Mucosa of gallbladder (tissue), 1 donor: Measurements from ENCODE around the gene CARMIL3. TPM values are rescaled to one million over a fixed set of nuclear protein-coding genes. Genes with fewer than 3 reads are reported as not detected.
"Not testable (repeated sequence)": the region's sequence is repeated elsewhere in the genome, so short reads cannot be mapped to it uniquely, and the experiment has no call there.

Experiments used
- DNase-seq: peaks from one replicate; pipeline ENCODE4 v3.0.0-alpha.2; 2020; ENCODE audit warnings: low spot score
- total RNA-seq: library from RNA; stranded (reverse); gene quantifications from one replicate; pipeline ENCODE4 v1.2.1, GENCODE V29; 2021
- donor health status: DM: no; HTN: no; CAD: no.

CARMIL3 gene, protein sequence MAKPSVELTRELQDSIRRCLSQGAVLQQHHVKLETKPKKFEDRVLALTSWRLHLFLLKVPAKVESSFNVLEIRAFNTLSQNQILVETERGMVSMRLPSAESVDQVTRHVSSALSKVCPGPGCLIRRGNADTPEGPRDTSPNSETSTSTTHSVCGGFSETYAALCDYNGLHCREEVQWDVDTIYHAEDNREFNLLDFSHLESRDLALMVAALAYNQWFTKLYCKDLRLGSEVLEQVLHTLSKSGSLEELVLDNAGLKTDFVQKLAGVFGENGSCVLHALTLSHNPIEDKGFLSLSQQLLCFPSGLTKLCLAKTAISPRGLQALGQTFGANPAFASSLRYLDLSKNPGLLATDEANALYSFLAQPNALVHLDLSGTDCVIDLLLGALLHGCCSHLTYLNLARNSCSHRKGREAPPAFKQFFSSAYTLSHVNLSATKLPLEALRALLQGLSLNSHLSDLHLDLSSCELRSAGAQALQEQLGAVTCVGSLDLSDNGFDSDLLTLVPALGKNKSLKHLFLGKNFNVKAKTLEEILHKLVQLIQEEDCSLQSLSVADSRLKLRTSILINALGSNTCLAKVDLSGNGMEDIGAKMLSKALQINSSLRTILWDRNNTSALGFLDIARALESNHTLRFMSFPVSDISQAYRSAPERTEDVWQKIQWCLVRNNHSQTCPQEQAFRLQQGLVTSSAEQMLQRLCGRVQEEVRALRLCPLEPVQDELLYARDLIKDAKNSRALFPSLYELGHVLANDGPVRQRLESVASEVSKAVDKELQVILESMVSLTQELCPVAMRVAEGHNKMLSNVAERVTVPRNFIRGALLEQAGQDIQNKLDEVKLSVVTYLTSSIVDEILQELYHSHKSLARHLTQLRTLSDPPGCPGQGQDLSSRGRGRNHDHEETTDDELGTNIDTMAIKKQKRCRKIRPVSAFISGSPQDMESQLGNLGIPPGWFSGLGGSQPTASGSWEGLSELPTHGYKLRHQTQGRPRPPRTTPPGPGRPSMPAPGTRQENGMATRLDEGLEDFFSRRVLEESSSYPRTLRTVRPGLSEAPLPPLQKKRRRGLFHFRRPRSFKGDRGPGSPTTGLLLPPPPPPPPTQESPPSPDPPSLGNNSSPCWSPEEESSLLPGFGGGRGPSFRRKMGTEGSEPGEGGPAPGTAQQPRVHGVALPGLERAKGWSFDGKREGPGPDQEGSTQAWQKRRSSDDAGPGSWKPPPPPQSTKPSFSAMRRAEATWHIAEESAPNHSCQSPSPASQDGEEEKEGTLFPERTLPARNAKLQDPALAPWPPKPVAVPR (N-terminal part only)
- 1.6 TPM for total RNA-seq

DNA sequence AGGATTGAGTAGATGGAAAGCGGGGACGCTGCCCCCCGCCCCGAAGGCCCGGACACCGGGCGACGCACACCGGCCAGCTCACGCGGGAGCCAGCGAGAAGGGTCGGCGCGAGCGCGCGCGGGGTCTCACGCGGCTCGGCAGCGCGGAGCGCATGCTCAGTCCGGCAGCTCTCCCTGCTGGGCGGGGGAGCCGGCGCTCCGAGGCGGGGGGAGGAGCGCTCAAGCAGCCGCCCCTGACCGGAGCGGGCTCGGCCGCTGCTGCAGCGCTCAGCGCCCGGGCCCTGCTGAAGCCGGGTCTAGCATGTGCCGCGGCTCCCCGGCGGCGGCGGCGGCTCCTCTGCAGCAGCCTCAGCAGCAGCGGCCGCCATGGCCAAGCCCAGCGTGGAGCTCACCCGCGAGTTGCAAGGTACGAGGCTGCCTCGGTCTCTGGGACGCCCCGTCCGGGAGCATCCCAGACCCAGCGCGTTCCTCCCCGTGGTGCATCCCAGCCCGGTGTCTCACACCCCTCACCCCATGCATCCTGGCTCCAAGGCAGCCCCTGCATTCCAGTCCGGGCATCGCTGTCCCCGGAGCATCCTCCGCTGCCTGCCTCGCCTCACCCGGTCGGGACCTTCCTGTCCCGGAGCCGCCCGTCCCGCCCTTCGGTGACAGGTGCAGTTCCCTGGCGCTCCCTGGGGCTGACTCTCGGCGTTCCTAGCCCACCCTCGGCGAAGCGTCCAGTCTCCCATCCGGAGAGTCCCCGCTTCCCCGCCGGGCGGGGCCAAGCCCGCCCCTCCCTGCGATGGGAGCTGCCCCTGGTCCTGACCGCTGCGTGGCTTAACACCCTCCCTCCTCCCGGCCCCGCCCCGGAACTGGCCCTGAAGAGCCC is at the start of gene CARMIL3:
Gene CARMIL3, plus strand, starts transcription at position 221 of the 867 bp plus-strand sequence. Its CDS starts 145 bp downstream, at position 366.
- DNase-seq = peak; percentile 55

DNA sequence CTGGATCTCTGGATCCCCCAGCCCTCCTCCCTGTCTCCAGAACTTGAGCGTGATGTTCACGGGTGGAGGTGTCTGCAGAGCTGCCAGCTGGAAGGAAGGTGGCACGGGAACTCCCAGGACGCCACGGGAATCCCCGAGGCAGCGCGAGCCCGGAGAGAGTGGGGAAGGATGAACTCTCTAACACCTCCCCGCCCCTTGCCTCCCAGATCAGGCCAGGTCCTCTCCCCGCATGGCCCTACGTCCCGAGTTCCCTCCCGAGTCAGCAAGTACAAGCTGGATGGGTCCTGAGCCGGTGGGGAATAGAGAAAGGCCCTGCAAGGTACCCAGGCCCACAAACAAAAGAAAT is 45.4 kb upstream of the CARMIL3 start:
- DNase-seq = not testable (repeated sequence)

DNA sequence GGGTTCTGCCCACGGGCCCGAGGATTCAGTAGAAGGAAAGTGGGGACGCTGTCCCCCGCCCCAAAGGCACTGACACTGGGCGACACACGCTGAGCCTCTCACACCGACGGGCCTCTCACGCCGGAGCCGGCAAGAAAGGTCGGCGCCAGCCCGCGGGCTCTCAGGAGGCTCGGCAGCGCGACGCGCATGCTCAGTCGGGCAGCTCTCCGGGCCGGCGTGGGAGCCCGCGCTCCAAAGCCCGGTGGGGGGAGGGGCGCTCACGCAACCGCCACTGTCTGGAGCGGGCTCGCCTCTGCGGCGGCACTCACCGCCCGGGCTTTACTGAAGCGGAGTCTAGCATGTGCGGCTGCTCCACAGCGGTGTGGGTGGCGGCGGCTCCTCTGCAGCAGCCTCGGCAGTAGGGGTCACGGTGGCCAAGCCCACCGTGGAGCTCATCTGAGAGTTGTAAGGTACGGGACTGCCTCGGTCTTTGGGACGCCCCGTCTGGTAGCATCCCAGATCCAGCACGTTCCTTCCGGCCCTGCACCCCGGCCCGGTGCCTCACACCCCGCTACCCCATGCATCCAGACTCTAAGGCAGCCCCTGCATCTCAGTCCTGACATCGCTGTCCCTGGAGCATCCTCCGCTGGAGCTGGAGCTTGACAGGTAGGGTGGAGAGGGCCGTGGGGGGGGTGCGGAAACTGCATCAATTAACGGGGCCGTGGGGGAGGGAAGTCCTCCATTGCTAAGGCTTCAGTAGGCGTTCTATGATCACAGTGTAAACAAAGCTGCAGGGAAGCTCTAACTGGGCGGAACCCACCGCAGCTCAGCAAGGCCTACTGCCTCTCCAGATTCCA is 44.8 kb upstream of the CARMIL3 start:
- DNase-seq = peak; percentile 41

DNA sequence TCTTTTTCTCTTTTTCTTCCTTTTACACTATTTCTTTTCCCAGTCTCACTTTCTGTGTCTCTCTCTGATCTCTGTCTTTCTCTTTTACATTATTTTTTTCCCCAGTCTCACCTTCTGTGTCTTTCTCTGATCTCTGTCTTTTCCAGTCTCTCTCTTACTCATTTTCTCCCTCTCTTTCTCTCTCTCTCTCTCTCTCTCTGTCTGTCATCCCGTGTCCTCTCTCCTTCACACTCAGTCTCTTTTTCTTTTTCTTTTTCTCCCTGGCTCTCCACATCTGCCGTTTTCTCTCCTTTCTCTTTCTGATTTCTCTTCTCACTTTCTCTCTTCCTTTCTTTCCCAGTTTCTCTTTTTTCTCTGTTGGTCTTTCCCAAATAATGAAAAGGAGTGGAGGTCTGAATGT is 40.8 kb upstream of the CARMIL3 start:
- no peak for DNase-seq

DNA sequence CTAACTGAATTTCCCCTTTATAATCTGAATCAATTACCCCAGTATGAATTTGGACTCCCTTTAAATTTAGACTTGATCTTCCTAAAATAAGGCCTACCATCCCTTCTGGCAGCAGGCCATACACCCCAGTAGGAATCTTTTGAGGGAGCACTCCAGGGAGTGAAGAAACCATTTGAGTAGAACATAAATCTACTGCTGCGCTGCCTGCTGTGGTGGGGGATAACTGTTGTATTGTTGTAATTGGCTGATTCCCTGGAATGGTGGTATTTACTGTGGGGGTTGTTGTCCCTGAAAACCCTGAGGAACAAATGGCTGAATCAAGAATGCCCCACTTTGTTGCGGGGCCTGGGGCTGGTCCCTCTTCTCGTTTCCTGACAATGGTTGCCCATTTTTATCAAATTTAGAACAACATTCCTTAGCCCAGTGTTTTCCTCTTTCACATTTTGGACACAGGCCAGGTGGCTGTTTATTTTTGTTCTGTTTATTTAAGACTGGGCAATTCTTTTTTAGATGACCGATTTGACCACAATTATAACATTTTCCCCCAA is 39.0 kb upstream of the CARMIL3 start:
- DNase-seq = not testable (repeated sequence)

DNA sequence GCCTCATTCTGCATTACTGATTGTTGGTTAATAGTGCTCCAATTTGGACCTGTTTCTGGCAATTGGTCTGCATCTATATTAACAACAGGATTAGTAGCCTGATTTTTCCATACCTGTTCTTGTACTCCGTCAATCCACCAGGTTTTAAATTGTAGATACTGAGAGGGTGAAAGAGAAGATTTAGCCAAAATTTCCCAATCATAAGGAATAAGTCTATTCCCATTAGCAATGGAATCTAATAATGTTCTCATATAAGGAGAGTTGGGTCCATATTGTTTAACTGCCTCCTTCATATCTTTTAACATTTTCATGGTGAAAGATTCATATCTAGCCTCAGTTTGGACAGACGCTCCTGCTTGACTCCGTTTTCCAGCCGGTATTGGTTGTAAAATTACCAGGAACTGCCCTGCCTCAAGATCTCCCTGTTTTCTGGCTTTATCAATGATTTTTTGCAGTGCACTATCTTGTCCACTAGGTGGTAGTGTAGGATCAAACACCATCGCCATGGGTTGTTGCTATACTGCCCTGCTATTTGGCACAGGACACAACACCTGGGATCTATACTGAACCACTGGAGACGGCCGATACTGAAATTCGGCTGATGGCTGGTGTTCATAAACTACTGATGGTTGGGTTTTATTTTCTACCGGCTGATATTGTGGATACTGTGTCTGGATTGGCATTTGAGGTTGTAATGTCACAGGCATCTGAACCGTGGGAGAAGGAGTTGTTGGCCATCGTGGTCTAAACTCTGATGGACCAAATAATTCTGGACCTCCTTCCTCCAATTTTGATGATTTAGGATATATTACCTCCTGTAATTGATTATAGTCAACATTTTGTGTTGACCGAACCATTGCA is 37.9 kb upstream of the CARMIL3 start:
- peak; percentile 66 for DNase-seq

DNA sequence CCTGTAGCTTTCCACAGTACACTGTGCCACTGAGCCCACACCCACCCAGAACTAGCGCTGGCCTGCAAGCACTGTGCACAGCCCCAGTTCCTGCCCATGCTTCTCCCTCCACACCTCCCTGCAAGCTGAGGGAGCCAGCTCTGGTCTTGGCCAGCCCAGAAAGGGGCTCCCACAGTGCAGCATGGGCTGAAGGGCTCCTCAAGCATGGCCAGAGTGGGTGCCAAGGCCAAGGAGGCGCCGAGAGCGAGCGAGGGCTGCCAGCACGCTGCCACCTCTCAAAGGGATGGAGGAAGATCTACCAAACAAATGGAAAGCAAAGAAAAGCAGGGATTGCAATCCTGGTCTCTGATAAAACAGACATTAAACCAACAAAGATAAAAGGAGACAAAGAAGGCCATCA is 36.1 kb upstream of the CARMIL3 start:
- not testable (repeated sequence) for DNase-seq

DNA sequence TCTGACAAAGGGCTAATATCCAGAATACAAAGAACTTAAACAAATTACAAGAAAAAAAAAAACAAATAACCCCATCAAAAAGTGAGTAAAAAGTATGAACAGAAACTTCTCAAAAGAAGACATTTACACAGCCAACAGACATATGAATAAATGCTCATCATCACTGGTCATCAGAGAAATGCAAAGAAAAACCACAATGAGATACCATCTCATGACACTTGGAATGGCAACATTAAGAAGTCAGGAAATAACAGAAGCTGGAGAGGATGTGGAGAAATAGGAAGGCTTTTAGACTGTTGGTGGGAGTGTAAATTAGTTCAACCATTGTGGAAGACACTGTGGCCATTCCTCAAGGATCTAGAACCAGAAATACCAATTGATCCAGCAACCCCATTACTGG is 32.8 kb upstream of the CARMIL3 start:
- DNase-seq = not testable (repeated sequence)

DNA sequence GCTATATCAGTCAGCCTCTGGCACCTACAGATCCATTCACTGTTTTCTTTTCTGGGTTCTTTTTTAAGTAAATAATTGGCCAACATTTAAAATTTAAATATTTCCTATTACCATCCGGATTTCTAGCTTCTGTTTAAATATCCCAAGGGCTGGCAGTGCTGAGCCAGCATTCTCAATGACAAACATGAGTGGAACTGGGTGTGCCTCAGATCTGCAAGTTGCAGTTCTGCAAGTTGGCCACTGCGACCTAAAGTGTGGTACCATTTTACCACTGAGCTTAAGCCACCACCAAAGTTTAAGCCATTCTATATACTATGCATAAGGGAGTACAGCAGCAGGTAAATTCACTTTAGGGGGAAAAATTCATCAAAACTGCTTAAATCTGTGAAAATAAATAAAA is 31.9 kb upstream of the CARMIL3 start:
- DNase-seq = not testable (repeated sequence)

DNA sequence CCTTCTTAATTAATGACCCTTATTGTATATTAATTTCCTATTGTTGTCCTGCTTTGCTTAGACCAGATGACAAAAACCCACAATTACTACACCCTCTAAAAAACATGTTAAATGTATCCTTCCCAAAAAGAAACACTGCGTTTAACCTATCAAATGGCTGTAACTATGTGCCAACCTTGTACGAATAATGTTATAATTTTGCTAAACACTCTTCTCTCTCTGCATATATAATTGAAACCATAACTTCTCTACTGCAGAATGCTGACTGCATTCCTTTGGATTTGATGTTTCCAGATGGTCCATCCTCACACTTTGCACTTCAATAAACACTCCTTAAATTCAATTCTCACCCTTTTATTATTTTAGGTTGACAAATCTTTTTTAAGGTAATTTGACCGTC is 31.3 kb upstream of the CARMIL3 start:
- DNase-seq = not testable (repeated sequence)

DNA sequence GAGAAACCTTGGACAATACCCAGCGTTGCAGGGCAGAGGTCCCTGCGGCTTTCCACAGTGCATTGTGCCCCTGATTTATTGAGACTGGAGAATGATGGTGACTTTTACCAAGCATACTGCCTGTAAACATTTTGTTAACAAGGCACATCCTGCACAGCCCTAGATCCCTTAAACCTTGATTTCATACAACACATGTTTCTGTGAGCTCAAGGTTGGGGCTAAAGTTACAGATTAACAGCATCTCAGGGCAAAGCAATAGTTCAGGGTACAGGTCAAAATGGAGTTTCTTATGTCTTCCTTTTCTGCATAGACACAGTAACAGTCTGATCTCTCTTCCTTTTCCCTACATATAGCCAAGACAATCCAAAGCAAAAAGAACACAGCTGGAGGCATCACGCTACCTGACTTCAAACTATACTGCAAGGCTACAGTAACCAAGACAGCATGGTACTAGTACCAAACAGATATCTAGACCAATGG is 26.8 kb upstream of the CARMIL3 start:
- not testable (repeated sequence) for DNase-seq

DNA sequence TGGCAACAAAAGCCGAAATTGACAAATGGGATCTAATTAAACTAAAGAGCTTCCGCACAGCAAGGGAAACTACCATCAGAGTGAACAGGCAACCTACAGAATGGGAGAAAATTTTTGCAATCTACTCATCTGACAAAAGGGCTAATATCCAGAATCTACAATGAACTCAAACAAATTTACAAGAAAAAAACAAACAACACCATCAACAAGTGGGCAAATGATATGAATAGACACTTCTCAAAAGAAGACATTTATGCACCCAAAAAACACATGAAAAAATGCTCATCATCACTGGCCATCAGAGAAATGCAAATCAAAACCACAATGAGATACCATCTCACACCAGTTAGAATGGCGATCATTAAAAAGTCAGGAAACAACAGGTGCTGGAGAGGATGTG is 22.1 kb upstream of the CARMIL3 start:
- not testable (repeated sequence) for DNase-seq

DNA sequence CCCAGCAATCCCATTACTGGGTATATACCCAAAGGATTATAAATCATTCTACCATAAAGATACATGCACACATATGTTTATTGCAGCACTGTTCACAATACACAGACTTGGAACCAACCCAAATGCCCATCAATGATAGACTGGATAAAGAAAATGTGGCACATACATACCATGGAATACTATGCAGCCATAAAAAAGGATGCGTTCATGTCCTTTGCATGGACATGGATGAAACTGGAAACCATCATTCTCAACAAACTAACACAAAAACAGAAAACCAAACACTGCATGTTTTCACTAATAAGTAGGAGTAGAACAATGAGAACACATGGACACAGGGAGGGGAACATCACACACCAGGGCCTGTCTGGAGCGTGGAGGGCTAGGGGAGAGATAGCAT is 20.5 kb upstream of the CARMIL3 start:
- DNase-seq = not testable (repeated sequence)

DNA sequence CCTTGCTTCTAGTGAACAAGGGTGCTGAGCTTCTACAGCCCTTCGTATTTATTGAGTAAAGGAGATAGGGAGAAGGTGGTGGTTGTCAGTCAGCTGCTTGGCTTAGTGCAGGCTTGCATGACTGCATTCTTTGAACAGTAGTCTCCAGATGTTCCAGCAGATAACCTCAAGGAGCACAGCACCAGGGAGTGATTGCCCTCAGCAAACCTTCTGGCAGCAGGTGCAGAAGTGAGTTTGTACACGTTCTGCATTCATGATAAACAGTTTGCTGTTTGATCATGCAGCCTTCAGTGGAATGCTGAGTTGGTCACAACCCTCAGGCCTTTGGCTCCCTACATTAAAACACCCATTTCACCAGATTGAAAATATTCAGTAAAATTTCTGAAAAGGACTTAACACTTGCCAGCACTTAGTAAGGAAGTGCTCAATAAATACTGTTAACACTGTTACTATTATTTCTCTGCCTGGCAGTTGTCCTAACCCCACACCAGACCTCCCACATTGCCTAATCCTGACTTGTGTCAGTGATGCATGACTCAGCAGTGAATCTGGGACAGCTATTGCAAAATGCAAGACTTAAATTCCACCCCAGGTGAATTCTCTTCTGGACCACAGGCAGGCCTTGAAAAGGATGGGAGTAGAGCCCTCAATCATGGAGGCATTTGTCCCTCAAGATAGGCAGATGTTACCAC is 18.9 kb upstream of the CARMIL3 start:
- DNase-seq = no peak

DNA sequence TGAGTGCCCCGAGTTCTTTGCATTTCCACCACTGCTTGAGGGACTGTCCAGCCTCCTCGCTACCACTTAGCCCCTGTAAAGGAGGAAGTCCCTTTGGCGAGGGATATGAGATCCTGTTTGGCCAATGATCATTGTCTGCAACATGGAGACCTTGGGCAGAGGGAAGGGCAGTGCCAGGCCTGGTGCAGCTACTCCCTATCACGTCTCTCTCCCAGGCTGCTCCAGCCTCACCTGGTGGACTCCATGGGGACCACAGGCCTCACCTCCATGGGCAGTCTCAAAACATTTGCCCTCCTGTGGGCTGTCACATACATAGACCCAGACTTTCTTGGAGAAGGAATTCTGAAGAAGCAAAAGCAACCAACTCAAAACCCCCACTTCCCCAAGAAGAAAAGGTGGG is 16.0 kb upstream of the CARMIL3 start:
- DNase-seq = not testable (repeated sequence)

DNA sequence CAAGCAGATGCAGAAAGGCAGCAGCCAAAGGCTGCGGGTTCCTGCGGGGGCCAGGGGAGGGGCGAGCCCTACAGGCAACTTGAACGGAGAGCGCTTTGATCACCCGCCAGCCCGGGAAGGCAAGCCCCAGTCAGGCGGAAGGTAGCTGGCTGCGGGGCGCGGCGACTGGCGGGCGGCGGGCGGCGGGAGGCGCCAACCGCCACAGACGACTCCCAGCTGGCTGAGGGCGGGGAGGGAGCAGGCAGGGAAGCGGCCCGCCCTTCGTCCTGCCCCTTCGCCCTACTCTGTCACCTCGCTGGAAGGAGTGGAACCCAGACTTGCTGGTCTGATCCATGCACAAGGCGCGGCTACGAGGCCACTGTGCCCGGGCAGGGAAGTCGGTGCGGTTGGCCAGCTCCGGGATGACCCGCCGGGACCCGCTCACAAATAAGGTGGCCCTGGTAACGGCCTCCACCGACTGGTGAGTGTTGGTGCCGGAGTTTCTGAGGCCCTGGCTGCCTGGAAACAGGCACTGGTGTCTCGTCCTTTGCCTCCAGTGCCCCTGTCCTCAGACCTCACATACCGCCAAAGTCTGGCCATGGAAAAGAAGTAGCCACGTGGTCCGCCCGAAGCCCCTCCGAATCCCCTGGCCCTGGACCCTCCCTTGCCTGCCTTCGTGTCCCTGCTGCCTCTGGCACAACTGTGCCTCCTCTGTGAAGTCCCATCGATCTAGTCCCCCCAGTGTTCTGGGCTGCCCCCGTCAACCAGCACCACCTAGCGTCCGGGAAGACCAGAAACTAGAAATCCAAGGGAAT is 15.4 kb upstream of the CARMIL3 start:
- DNase-seq = peak; percentile 74
